GM12892 (cell line): Measurements from ENCODE around the gene ZNF711.
"Not testable (repeated sequence)": the region's sequence is repeated elsewhere in the genome, so short reads cannot be mapped to it uniquely, and the experiment has no call there.

Experiments used
- DNase-seq: peaks from one replicate; pipeline ENCODE4 v3.0.0; 2011; ENCODE audit not compliant: insufficient read length
- FAIRE-seq: peaks from 2 replicates; lab custom pipeline; 2011; peaks lifted over from hg19 to GRCh38; lab: Jason Lieb, UNC
- POLR2A ChIP-seq: IDR thresholded peaks from 2 replicates; pipeline ENCODE4 v1.6.1; 2011; ENCODE audit warnings: low read depth, low read length, control low read depth
- POLR2AphosphoS5 ChIP-seq: IDR thresholded peaks from 2 replicates; pipeline ENCODE4 v1.6.1; 2011; ENCODE audit warnings: low read depth, low read length, control low read depth
- TAF1 ChIP-seq: IDR thresholded peaks from 2 replicates; pipeline ENCODE4 v1.6.1; 2011; ENCODE audit warnings: low read depth, mild to moderate bottlenecking, control low read depth, low read length, borderline replicate concordance

The ZNF711 gene

DNA sequence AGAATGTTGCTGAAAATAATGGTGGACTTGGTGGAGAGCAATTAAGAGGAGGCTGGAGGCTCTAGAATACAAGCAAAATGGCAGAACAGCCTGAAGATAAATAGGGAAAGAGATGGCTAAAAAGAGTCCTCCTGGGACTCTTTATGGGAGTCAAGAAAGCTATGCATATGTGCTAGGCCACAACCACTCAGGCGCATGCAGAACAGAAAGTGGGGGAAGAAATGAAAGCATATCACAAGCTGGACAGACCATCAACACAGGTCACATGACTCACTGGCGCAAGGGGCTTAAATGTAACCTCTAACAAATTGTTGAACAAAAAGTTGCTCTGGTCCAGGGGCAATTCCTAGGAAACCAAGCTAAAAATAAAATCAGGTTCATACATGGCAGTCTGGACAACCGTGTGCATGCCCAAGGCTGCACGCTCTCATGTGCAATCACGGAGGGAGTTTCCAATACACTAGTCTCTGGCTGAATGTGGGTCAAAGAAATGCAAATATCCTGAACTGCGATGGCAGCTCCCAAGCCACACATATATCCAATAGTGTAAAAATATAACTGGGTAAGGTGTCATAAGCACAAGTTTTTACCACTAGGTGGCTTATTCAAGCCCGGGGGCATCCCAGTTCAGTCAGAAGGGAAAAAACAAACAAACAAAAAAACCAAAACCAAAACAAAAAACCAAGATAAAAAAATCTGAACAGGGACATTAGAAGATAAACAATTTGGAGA is 45.4 kb downstream of the ZNF711 start:
- TF ChIP-seq TAF1 (no peak), POLR2A (no peak)
- DNase-seq: no peak
- peak; percentile 54 for FAIRE-seq

DNA sequence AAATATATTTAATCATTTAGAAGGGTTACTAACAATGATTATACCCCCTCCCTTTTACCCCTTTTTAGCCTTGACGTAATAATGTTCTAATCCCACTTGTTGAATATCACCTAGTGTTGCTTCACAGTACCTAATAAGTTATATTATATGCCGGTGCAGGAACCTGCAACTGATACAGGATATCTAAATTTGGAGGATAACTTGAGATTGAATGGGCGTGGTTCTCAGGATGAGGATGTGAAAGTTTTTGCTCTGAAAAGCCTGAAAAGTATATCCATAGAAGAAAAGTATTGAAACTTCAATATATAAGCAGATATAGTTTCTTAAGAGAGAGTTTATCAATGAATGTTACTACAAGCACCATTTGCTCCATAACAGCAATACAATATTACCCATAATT is 59.8 kb downstream of the ZNF711 start:
- TF ChIP-seq POLR2AphosphoS5 (no peak), POLR2A (no peak), TAF1 (no peak)
- FAIRE-seq (peak; percentile 56), DNase-seq (no peak)

DNA sequence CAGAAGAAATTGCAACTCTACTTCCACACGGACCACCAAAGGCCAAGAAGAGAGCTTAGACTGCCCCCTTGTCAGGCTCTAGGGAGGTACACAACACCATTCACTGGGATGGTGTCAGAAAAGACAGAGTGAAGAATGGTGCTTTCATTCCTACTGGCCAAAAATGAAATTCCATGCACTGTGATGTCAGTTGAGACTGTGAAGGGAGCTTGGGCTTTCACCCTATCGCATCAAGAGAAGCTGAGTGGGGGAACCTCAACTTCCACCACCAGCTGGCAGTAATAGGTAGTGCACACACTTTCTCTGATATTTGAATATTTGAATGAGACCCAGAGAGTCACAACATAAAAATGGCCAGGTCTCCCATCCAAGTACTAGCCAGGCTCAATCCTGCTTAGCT is 65.9 kb downstream of the ZNF711 start:
- DNase-seq: no peak

DNA sequence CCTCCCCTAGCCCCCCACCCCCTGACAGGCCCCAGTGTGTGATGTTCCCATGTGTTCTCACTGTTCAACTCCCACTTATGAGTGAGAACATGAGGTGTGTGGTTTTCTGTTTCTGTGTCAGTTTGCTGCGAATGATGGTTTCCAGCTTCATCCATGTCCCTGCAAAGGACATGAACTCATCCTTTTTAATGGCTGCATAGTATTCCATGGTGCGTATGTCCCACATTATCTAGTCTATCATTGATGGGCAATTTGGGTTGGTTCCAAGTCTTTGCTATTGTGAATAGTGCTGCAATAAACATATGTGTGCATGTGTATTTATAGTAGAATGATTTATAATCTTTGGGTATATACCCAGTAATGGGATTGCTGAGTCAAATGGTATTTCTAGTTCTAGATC is 67.6 kb downstream of the ZNF711 start:
- DNase-seq, FAIRE-seq: not testable (repeated sequence)

More for the DNA sequence above, 65.9 kb downstream of the ZNF711 start:
- TF ChIP-seq TAF1 (no peak), POLR2AphosphoS5 (no peak), POLR2A (no peak)
- no peak for FAIRE-seq
